ENCODE results near the gene MUSK.
"Not testable (repeated sequence)": the region's sequence is repeated elsewhere in the genome, so short reads cannot be mapped to it uniquely, and the experiment has no call there.

MUSK gene

GRCh38 chr9:110695846-110696245 is 27.3 kb downstream of the MUSK start:
- no CpG with 5 or more reads among the region's 5 CpGs for WGBS (ENCODE audit: insufficient coverage, insufficient read length)
- H3K27ac ChIP-seq (ENCODE audit: low read length); DNase-seq (ENCODE audit: low read depth, low spot score); H3K36me3 ChIP-seq (ENCODE audit: control insufficient read depth, insufficient read depth, low read length); H3K4me3 ChIP-seq (ENCODE audit: low read length); H3K4me1 ChIP-seq (ENCODE audit: control insufficient read depth, insufficient read depth, low read length); H3K9me3 ChIP-seq (ENCODE audit: control insufficient read depth, insufficient read depth, low read length); H3K27me3 ChIP-seq (ENCODE audit: control insufficient read depth, insufficient read depth, low read length): not testable (repeated sequence)

DNA sequence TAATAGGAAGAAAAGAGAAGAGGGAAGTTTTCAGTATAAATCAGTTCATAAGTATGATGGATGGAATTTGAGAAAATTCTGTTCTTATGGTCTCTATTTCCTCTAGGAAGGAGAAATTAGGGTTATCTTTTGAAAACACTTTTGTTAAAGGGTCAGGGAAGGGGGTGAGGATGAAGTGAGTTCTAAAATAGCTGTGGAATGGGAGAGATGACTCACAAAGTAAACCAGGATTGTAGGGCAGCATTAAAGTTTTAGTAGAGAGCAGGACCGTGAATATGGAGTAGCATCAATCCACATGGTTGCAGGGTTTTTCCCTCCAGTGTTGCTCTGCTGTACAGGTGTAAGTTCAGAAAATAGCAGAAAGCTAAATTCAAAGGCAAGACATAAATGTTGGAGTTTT is 32.4 kb downstream of the MUSK start:
- no peak overlapping the region for H3K27ac ChIP-seq (ENCODE audit: low read length)
- no peaks in the 10 kb centered on the region for H3K9me3 ChIP-seq (ENCODE audit: control insufficient read depth, insufficient read depth, low read length)
- WGBS (ENCODE audit: insufficient coverage, insufficient read length), result no CpG with 5 or more reads among the region's 1 CpG
- H3K4me3 ChIP-seq (ENCODE audit: low read length), result no peak overlapping the region
- H3K36me3 ChIP-seq (ENCODE audit: control insufficient read depth, insufficient read depth, low read length), result no peaks in the 10 kb centered on the region
- H3K4me1 ChIP-seq (ENCODE audit: control insufficient read depth, insufficient read depth, low read length), result no peaks in the 10 kb centered on the region
- H3K27me3 ChIP-seq (ENCODE audit: control insufficient read depth, insufficient read depth, low read length), result no peaks in the 10 kb centered on the region
- DNase-seq (ENCODE audit: low read depth, low spot score), result no peak

GRCh38 chr9:110703669-110704068 is 35.1 kb downstream of the MUSK start:
- Histone ChIP-seq H3K9me3 (ENCODE audit: control insufficient read depth, insufficient read depth, low read length) (no peaks in the 10 kb centered on the region), H3K36me3 (ENCODE audit: control insufficient read depth, insufficient read depth, low read length) (no peaks in the 10 kb centered on the region), H3K4me3 (ENCODE audit: low read length) (no peak overlapping the region), H3K4me1 (ENCODE audit: control insufficient read depth, insufficient read depth, low read length) (no peaks in the 10 kb centered on the region), H3K27ac (ENCODE audit: low read length) (no peak overlapping the region), H3K27me3 (ENCODE audit: control insufficient read depth, insufficient read depth, low read length) (no peaks in the 10 kb centered on the region)
- WGBS (ENCODE audit: insufficient coverage, insufficient read length), result no CpG with 5 or more reads among the region's 2 CpGs
- no peak for DNase-seq (ENCODE audit: low read depth, low spot score)

GRCh38 chr9:110707419-110707818 is 38.8 kb downstream of the MUSK start:
- no peak overlapping the region for H3K27ac ChIP-seq (ENCODE audit: low read length)
- no peaks in the 10 kb centered on the region for H3K9me3 ChIP-seq (ENCODE audit: control insufficient read depth, insufficient read depth, low read length)
- no peak for DNase-seq (ENCODE audit: low read depth, low spot score)
- no peaks in the 10 kb centered on the region for H3K4me1 ChIP-seq (ENCODE audit: control insufficient read depth, insufficient read depth, low read length)
- H3K36me3 ChIP-seq (ENCODE audit: control insufficient read depth, insufficient read depth, low read length), result no peaks in the 10 kb centered on the region
- no peak overlapping the region for H3K4me3 ChIP-seq (ENCODE audit: low read length)
- no peaks in the 10 kb centered on the region for H3K27me3 ChIP-seq (ENCODE audit: control insufficient read depth, insufficient read depth, low read length)

- Histone ChIP-seq H3K4me3 (ENCODE audit: low read length) (no peak overlapping the region), H3K27me3 (ENCODE audit: control insufficient read depth, insufficient read depth, low read length) (no peaks in the 10 kb centered on the region), H3K4me1 (ENCODE audit: control insufficient read depth, insufficient read depth, low read length) (peaks cover 1% of the 10 kb centered on the region; the same call in 1 of the 2 replicates), H3K27ac (ENCODE audit: low read length) (no peak overlapping the region), H3K36me3 (ENCODE audit: control insufficient read depth, insufficient read depth, low read length) (no peaks in the 10 kb centered on the region), H3K9me3 (ENCODE audit: control insufficient read depth, insufficient read depth, low read length) (no peaks in the 10 kb centered on the region)
- DNase-seq (ENCODE audit: low read depth, low spot score), result no peak
- WGBS (ENCODE audit: insufficient coverage, insufficient read length), result no CpG with 5 or more reads among the region's 3 CpGs
These were observed 41.8 kb downstream of the MUSK start for GRCh38 chr9:110710420-110710819.

GRCh38 chr9:110712955-110713354 is 44.4 kb downstream of the MUSK start:
- Histone ChIP-seq H3K36me3 (ENCODE audit: control insufficient read depth, insufficient read depth, low read length) (no peaks in the 10 kb centered on the region), H3K4me3 (ENCODE audit: low read length) (no peak overlapping the region), H3K27me3 (ENCODE audit: control insufficient read depth, insufficient read depth, low read length) (no peaks in the 10 kb centered on the region), H3K27ac (ENCODE audit: low read length) (no peak overlapping the region), H3K4me1 (ENCODE audit: control insufficient read depth, insufficient read depth, low read length) (peaks cover 1% of the 10 kb centered on the region; the same call in 1 of the 2 replicates), H3K9me3 (ENCODE audit: control insufficient read depth, insufficient read depth, low read length) (no peaks in the 10 kb centered on the region)
- no peak for DNase-seq (ENCODE audit: low read depth, low spot score)
- no CpG with 5 or more reads among the region's 1 CpG for WGBS (ENCODE audit: insufficient coverage, insufficient read length)

GRCh38 chr9:110714314-110714713 is 45.7 kb downstream of the MUSK start:
- Histone ChIP-seq H3K4me1 (ENCODE audit: control insufficient read depth, insufficient read depth, low read length) (peaks cover 1% of the 10 kb centered on the region; the same call in 1 of the 2 replicates), H3K27me3 (ENCODE audit: control insufficient read depth, insufficient read depth, low read length) (no peaks in the 10 kb centered on the region), H3K27ac (ENCODE audit: low read length) (no peak overlapping the region), H3K36me3 (ENCODE audit: control insufficient read depth, insufficient read depth, low read length) (no peaks in the 10 kb centered on the region), H3K9me3 (ENCODE audit: control insufficient read depth, insufficient read depth, low read length) (no peaks in the 10 kb centered on the region), H3K4me3 (ENCODE audit: low read length) (no peak overlapping the region)
- DNase-seq (ENCODE audit: low read depth, low spot score), result no peak
- no CpG with 5 or more reads among the region's 3 CpGs for WGBS (ENCODE audit: insufficient coverage, insufficient read length)

GRCh38 chr9:110728058-110728457 is 59.5 kb downstream of the MUSK start:
- no peak for DNase-seq (ENCODE audit: low read depth, low spot score)

GRCh38 chr9:110729641-110730040 is 61.0 kb downstream of the MUSK start:
- H3K9me3 ChIP-seq (ENCODE audit: control insufficient read depth, insufficient read depth, low read length), result no peaks in the 10 kb centered on the region
- H3K27me3 ChIP-seq (ENCODE audit: control insufficient read depth, insufficient read depth, low read length), result no peaks in the 10 kb centered on the region
- DNase-seq (ENCODE audit: low read depth, low spot score), result no peak
- no peaks in the 10 kb centered on the region for H3K36me3 ChIP-seq (ENCODE audit: control insufficient read depth, insufficient read depth, low read length)
- H3K4me1 ChIP-seq (ENCODE audit: control insufficient read depth, insufficient read depth, low read length), result peaks cover 1% of the 10 kb centered on the region; the same call in 1 of the 2 replicates
- H3K4me3 ChIP-seq (ENCODE audit: low read length), result no peak overlapping the region
- H3K27ac ChIP-seq (ENCODE audit: low read length), result no peak overlapping the region

More at GRCh38 chr9:110728058-110728457, 59.5 kb downstream of the MUSK start:
- Histone ChIP-seq H3K27ac (ENCODE audit: low read length) (no peak overlapping the region), H3K9me3 (ENCODE audit: control insufficient read depth, insufficient read depth, low read length) (no peaks in the 10 kb centered on the region), H3K4me3 (ENCODE audit: low read length) (no peak overlapping the region), H3K27me3 (ENCODE audit: control insufficient read depth, insufficient read depth, low read length) (no peaks in the 10 kb centered on the region), H3K36me3 (ENCODE audit: control insufficient read depth, insufficient read depth, low read length) (no peaks in the 10 kb centered on the region), H3K4me1 (ENCODE audit: control insufficient read depth, insufficient read depth, low read length) (peaks cover 1% of the 10 kb centered on the region; the same call in 1 of the 2 replicates)
- no CpG with 5 or more reads among the region's 1 CpG for WGBS (ENCODE audit: insufficient coverage, insufficient read length)

DNA sequence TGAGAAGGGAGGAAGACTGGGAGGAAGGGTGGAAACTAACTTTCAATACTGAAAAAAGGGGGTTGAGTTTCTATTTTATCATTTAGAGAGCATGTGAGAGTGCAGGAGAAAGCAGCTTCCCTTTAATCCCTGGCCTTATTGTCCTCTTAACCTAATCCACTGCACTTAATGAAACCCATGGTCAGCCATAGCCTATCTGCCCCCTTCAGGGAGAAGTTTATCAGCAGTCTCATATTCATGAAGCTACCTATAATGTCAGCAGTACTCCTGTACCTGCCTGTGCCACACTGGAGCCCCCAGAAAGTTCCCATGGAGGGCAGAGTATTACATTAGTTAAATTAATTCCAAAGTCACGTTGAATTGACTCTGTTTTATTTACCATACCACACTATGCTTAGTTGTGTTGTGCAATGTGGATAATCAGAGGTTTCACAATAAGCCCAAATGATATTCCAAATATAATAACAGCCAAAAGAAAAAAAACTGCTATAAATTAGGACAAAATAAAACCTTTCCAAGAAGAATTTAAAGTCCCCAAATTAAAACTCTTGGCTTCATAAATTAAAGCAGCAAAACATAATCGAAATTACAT is 62.9 kb downstream of the MUSK start:
- WGBS (ENCODE audit: insufficient coverage, insufficient read length), result 100% methylated on average over 1 of the region's 2 CpGs
- no peak for DNase-seq (ENCODE audit: low read depth, low spot score)
- H3K27ac ChIP-seq (ENCODE audit: low read length), result no peak overlapping the region
- no peak overlapping the region for H3K4me3 ChIP-seq (ENCODE audit: low read length)
- no peaks in the 10 kb centered on the region for H3K9me3 ChIP-seq (ENCODE audit: control insufficient read depth, insufficient read depth, low read length)
- H3K4me1 ChIP-seq (ENCODE audit: control insufficient read depth, insufficient read depth, low read length), result peaks cover 1% of the 10 kb centered on the region; the same call in 1 of the 2 replicates
- no peaks in the 10 kb centered on the region for H3K27me3 ChIP-seq (ENCODE audit: control insufficient read depth, insufficient read depth, low read length)
- no peaks in the 10 kb centered on the region for H3K36me3 ChIP-seq (ENCODE audit: control insufficient read depth, insufficient read depth, low read length)

DNA sequence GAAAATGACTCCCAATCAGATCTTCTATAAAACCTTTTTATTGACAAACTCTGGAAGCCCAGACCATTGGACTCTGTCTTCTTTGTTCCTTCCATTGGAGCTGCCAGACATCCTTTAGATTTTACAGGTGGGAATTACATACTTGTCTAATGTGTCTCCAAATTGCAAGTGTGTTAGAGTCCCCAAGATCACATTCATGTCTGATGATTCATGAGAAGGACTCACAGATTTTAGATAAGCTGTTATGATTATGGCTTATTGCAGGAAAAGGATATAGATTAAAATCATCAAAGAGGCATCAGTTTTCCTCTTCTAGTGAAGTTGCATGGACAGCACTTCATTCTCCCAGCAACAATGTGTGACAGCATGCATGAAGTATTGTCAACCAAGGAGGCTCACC is 70.4 kb downstream of the MUSK start:
- Histone ChIP-seq H3K36me3 (ENCODE audit: control insufficient read depth, insufficient read depth, low read length) (no peaks in the 10 kb centered on the region), H3K4me3 (ENCODE audit: low read length) (no peak overlapping the region), H3K27me3 (ENCODE audit: control insufficient read depth, insufficient read depth, low read length) (no peaks in the 10 kb centered on the region), H3K9me3 (ENCODE audit: control insufficient read depth, insufficient read depth, low read length) (no peaks in the 10 kb centered on the region; the same call in 1 of the 2 replicates), H3K27ac (ENCODE audit: low read length) (no peak overlapping the region), H3K4me1 (ENCODE audit: control insufficient read depth, insufficient read depth, low read length) (no peaks in the 10 kb centered on the region)
- no peak for DNase-seq (ENCODE audit: low read depth, low spot score)
